PC-9 (cell line): ENCODE data around the gene CLIC5.

Experiments
- CTCF ChIP-seq: fragments of 200-600 bp; sonication (generic); conservative IDR thresholded peaks from 2 replicates; pipeline ENCODE4 v1.6.1; 2017; ENCODE audit warnings: mixed run types, antibody characterized with exemption, mild to moderate bottlenecking, moderate library complexity
- EZH2 ChIP-seq: fragments of 200-600 bp; sonication (generic); IDR thresholded peaks from 2 replicates; pipeline ENCODE4 v1.8.0; 2017; ENCODE audit warnings: antibody characterized with exemption, low read depth

- TF ChIP-seq CTCF (no peak), EZH2 (no peak)
Measured at GRCh38 chr6:45987856-45988255, 27.8 kb downstream of the CLIC5 start.
